SHP77 (cell line): ENCODE data around the gene SNX20.

Source experiments
- DNase-seq, 2 experiments: peaks; one replicate each; lab custom pipeline; 2025; lab: John Stamatoyannopoulos, UW

Gene SNX20

DNA sequence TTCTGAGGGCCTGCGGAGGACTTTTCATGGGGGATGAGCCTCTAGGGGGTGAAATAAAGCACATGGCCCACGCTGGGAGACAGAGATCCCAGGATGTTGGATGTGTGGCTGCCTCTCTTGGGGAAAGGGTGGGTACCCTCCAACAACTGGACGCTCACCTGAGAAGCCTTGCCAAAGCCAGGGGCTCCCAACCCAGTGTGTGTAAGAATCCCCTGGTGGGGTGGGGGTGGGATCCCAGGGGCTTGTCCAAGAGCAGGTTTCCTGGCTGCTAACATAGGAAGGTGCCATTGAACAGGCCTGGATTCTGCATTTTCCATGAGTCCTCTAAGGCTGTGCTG is 587 bp downstream of the SNX20 start:
- no peak for DNase-seq

DNA sequence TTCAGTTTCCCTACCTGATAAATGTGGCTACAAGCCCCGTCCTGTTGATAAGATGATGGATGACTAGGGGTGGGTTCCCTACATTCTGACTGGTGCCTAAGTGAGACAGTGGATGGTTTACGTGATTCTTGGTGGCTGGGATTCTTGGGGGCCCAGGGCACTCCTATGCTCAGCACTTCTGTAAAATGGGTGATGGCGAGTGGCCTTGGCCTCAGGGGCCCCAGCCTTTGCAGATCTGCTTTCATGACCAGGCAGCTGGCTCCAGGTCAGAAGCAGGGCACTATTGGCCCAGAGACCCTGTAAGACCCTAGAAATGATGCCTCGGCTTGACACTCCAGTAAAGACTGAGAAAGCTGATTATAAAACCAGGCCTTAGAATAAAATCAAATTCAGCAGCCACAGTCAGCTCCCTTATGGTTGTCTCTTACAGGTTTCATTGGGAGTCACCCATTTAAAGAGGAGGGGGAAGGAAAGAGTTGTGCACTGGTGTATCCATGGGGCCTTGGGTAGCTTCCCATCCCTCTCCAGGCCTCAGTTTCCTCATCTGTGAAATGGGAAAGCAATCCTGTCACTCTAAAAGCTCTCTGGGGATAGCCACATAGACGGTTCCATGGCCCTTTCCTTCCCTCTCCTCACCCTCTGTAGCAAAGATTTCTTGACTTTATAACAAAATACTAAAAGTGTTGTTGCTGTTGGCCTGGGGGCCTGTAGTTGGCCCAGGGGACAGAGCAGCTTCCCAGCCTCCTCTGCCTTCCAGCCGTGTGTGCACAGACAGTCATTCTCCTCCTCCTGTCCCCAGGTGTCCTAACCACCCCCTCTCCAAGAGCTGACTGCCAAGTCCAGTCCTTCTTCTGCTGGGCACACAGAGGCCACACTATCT is 1.2 kb downstream of the SNX20 start:
- DNase-seq: no peak

DNA sequence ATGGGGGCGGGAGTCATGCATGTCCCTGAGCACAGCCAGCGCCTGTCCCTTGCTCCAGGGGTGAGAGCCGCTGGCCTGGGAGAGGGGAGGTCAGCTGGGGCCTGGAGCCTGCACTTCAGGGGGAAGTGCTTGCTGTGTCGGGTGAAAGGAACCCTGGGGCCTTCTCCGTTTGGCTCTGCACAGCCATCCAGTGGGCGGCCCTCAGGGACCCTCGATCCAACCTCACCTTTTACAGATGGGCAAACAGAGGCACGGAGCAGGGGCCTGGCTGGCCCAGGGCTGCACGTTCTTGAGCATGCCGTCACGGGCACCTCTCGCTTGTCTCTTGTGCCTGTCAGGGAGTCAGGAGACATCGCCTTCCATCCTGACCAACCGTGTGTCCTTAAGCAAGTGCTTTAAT is 1.8 kb downstream of the SNX20 start:
- no peak for DNase-seq

DNA sequence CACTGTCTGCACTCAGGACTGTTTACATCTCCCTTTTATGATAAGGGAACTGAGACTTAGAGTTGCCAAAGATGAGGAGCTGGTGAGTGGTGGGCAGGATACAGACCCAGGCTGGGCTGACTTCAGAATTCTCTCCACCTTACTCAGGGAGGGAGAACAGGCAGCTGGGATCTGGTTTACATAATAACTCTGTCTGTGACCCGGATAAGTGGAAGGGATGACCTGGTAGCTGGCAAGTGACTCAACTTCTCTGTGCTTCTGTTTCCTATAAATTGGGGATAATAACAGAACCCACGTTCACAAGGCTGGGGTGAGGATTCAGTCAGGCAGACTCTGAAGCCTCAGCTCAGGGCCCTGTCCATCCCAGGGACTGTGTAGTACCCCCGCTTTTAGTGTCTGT is 2.6 kb downstream of the SNX20 start:
- DNase-seq: no peak

DNA sequence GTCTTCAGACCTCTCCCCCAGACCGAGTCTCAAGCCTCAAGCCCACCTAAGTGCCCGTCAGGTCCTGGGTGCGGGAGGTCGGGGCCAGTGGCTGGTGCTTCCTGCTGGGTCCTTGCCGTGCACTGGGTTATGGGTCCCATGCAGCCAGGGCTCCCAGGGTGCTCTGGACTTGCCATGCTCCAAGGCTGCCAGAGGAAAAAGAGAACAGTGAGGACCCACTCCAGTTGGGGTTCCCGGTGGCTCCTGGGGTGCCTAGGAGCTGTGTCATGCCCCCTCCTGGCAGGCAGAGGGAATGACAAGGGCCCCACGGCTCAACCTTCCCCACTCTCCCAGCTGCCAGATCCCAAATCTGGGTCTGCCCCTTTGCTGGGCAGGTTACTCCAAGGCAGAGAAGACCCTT is 3.8 kb downstream of the SNX20 start:
- DNase-seq: no peak

DNA sequence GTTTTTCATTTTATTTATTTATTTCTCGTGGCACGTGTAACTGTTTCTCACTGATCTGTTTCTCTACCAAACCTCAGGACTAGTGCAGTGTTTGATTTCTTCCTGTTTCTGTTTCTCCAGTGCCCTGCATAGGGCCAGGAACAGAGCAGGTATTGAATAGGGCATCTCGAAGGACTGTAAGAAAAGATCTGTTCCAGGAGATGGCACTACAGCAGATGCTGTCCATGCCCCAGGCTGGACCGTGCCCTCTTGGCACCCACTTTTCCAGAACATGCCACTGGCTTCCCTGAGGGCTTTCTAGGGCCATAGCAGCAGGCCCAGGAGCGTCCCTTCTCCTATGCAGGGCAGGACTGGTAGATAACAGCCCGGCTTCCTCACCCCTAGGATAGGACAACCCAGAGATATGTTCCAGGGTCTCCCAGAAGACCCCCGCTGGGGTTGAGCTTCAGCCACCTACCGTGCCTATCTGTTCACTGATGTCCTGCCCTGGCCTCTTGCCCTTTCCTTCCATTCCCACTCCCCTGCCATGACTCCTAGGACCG is 4.4 kb downstream of the SNX20 start:
- DNase-seq: no peak

DNA sequence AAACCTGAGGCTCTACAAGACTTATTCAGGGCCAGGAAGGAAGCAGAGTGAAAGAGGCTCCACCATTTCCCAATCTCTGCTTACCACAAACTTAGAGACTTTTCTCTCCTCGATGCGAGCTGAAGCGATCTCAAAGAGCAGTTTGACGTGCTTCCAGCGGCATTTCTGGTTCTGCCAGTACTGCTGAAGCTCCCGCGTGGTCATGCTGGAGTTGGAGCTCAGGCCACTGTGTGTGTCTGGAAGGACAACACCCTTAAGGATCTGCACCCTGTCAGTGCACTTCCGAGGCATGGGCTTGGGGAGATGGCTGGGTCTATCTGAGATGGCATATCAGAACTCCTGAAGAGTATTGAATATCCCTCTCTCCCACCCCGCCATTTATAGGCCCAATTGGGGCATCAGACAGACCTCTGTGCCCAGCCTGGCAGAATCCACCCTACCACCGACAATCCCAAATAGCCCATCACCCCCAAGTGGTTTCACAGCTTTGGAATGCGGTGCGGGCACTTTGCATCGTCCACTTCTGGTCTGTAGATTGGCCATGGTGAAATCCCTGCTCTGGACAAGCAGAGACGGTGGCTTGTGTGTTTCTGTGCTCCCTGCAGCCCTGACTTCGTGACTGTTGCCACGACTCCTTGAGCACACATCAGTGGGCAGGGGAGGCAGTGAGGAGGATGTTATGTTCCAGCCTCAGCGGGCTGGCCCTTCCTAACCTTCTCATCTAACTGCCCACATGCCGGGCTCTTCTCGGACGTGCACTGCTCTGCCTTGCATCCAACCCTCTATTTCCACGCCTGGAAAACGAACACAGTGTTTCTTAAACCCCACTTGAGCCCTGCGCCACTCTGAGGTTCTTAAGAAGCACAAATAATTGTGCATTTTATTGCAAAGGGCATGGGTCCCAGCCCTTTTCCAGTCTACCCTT is 5.2 kb downstream of the SNX20 start:
- DNase-seq: no peak

DNA sequence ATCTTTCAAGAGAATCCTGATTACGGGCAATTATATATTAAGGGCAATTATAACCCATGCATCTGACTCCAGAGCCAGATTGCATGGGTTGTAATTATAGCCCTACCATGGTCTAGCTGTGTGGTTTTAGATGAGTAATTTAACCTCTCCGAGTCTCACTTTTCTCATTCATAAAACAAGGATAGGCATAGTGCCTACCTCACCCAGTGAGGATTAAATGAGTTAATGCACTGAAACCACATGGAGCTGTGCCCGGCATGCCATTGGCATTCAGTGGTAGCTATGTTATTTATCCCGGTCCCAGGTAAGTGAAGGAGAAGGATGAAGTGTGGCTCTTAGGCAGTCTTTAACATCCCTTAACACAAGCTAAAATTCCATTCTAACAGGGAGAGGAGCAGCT is 6.3 kb downstream of the SNX20 start:
- DNase-seq: no peak

DNA sequence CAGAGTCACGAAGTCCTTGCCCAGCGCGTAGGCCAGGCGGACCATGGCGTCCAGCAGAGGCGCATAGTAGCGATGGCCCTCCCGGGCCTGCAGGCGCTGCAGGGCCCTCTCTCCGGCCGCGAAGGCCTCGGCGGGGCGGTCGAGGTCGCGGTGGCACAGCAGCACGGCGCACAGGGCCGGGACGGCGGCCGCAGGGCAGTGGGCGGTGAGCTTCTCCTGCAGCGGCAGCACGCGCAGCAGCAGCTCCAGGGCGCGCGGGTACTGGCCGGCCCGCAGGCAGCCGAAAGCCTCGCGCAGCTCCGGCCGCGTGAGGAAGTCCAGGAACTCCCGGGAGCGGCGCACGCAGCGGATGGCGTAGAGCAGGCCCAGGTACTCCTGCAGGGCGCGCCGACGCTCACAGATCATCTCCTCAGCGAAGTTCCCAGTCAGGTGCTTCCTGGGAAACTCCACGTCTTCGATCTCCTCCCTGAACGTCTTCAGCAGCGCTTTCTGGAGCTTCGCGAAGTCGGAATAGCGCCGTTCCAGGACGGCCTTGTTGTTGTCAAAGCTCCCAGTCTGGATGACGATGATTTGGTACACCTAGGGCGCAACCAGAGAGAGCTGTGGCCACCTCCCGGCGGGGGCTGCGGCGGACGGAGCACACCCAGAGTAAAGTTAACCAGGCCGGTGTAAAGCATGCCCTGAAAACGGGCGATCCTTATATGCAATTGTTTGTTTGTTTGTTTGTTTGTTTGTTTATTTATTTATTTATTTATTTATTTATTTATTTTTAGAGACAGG is 7.4 kb downstream of the SNX20 start:
- no peak for DNase-seq

DNA sequence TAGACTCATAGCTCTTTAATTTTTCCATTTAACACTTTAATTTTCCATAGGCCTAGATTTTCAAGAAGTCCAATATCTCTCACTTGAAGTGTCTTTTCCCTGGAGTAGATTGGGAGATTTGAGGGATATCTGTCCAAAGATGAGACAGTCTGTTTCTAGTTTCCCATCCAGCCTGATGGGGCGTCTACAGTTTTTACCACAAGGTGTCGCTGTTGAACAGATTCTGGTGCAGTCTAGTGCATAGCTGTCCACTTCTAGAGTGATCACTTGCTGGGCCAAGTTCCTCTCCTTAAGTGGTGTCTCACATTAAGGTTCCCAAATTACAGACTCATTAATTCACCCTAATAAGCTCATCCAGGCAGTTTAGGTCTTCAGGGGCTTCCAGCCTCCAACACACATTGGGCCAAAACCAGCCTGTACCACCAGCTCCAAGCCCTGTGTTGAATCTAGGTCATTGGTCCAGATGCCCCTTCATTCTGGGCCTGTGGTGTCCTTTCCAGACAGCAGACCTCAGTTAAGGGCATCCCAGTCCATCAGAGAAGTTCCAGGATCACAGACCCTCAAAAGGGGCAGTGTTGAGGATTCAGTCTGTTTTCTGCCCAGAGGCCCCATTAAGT is 9.4 kb downstream of the SNX20 start:
- DNase-seq: no peak

DNA sequence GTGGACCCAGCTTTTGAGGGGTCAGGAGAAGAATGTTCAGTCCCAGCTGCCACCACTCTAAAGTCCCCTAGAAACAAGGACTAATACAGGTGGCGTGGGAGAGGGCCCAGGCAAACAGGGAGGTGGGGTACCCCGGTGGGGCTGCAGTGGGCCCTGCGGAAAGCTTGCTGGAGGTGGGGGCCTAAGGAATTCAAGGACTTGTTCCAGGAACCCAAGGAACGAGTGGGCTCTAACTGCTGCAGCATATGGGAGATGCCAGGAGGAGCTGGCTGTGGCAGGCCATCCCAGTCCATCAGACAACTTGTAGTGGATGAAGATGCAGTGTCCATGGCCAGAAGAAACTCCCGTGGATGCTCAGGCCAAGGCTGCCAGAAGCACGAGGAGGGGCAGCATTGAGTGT is 10.6 kb downstream of the SNX20 start:
- DNase-seq: no peak

DNA sequence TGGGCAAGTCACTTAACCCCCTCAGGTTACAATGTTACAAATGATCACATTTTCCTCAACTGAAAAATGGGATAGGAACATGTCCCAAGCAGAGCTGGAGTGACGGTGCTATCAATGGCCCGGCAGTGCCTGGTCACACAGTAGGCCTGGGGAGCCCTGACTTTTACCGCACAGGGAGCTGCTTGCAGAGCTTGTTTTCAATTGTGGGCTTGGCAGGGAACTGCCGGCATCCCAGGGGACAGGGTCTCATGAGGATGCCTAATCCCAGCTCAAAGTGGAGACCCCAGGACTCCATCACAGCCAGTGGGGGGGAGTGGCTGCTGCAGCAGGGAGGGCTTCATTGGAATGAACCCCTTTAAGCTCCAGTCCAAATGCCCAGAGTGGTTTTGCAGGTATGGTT is 11.4 kb downstream of the SNX20 start:
- DNase-seq: no peak

DNA sequence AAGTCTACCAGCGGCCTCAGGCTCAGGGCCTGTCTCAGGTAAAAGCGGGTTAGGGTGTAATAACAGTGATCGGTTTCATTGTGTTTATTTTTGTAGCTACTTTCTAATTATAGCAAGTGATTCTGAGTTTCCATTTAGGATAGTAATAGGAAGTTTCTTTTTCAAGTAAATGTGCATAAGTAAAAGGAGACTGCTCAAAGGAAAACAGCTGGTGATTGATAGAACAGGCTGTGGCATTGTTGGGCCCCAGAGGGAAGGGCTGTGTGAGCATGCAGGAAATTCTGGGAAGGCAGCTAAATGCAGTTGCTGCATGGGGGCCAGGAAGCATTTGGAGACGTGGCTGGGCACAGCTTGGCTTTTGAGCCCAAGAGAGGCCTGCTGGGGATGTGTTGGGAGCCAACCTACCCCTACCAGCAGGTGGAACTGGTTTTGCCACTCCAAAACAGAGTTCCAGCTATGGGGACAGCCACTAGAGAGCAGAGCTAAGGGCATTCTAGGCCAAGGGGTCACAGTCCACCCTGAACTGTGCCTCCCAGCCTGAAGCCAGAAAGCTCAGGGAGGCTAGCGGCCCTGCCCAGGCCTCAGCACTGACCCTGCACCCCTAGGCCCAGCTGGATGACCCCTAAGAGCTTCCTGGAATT is 12.6 kb downstream of the SNX20 start:
- DNase-seq: no peak

DNA sequence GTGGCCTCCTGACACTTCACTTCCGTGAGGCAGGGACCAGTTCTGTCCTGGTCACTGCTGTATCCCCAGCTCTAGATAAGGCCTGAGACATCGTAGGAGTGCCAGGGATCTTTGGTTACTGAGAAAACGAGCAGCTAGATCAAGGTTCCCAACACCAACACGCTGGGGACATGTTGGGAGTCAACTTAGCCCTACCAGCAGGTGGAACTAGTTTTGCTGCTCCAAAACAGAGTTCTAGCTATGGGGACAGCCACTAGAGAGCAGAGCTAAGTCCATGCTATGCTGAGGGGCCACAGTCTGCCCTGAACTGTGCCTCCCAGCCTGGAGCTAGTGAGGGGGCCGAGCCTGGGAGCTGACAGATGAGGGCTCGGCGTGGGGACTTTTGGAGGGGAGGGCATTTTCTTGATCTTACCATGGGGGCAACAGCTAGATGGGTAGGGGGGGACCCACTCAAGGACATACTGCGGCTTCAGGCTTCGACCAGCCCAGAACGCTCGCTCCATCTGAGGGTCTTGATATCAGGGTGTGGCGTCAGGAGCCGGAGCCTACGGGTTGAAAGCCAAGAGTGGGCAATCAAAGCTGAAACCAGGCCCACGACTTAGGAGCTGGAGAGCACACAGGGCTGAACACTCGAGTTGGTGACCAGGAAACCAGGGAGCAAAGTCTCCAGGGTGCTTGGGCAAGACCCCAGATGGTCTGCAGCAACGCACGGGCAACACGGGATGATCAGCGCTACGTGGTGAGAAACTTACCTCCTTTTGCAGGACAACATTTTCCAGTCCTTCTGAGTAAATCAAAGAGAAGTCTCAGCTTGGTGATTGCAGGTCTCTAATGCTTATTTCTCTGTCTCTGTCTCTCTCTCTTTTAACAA is 13.4 kb downstream of the SNX20 start:
- no peak for DNase-seq

DNA sequence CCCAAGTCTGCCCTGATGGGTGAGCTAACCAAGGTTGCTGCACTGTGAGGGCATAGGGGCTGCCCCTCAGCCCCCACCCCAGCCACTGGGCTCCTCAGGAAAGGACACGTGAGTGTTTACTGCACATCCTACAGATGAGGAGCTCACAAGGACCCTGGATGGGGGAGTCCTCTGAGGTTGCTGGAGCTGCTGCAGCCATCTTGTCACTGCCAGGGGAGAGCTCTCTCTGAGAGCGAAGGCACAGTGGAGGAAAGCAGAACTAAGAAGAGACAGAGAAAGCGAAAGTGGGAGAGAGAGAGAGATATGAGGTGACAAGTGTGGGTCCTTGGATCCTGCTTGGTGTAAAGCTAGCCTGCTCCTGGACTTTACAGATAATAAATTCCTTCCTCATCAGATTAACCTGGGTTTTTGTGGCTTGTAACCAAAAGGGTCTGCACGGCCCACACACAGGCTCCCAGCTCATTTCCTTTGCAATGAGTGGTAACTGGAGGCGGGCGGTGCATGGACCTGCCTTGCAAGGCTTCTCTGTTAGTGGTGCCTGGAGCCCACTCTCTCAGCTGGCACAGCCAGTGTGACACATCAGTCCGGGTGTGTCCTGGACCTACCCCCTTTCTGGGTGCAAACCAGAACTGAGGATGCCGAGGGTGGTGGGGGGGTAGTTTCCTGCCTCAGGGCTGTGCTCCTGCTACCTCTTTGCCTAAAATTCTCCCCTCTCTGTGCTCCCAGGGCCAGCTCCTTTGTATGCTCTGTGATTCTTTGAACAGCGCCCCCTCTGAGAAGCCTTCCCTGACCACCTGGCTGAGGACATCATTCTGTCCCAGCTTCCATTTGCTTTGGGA is 14.2 kb downstream of the SNX20 start:
- DNase-seq: no peak

DNA sequence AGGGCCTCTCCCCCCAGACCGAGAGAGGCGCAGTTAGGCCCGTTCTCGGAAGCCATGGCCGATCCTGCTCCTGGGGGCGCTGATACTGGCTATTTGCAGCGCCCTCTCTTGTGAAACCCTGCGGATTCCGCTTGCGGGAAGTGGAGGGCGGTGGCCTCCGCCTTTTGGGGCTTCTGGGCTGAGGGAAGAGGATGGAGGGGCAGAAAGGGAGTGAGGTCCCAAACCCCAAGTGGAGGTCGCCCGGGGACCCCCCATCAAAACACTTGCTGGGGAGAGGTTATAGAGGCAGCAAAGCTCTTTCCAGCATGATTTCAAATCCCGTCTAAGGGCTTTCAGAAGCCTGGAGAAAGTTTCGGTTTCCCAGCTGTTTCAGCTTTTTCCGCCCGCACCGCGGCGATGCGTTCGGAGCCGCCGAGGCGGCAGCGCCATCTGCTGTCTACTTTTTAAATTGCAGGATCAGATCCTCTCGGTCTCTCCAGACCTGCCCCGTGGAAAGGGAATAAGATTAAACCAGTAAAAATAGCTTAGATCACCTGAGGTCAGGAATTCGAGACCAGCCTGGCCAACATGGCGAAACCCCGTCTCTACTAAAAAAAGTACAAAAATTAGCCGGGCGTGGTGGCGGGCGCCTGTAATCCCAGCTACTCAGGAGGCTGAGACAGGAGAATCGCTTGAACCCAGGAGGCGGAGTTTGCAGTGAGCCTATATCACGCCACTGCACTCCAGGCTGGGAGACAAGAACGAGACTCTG is 15.8 kb downstream of the SNX20 start:
- peak; percentile 17 to 23 for DNase-seq

DNA sequence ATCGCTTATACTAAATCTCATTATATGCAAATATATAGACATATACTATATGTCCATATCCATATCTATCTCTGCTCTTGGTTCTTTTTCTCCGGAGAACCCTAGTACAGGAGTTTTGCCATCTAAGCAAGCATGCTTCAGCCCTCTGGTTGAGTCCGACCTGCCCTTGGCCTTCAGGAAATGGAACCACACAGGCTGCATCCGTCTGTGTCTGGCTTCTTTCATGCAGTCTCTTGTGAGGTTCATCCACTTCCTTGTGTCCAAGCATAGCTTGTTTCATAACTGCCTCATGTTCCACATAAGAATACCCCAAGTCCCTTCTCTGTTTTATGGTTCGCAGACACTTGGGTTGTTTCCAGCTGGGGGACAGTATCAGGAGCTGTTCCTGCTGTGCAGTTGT is 16.8 kb downstream of the SNX20 start:
- no peak for DNase-seq

DNA sequence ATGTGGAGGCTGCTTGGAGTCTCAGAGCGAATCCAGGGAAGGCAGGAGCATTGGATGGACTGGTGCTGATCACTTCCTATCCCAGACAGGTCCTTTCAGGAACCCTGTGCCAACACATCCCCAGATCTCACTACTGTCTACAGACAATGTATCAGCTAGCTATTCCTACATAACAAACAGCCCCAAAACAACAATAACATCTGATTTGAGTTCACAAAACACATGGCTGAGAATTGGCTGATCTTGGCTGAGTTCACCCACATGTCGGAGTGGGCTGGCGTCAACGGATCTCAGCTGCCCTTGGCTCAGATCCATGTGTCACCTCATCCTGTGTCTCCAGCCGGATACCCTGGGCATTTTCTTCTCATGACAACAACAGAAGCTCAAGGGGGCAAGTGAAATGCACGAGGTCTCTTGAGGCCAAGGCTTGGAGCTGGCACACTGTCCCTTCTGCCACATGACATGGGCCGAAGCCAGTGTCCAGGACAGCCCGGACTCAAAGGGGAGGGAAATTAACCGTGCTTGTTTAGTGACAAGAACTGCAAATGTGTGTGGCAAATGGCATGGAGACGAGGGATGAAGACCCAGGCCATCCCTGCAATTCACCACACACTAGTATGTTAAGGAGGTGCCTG is 18.7 kb downstream of the SNX20 start:
- DNase-seq: no peak
